GM12878 (cell line): ENCODE measurements around the gene TFCP2.

Experiments
- EZH2 ChIP-seq: IDR thresholded peaks from 2 replicates; pipeline ENCODE4 v1.6.1; 2012; ENCODE audit warnings: low read depth, mild to moderate bottlenecking, control low read depth, inconsistent platforms, low read length, borderline replicate concordance; ENCODE audit not compliant: control insufficient read depth
- MYC ChIP-seq: IDR thresholded peaks from 2 replicates; pipeline ENCODE4 v1.6.1; 2011; ENCODE audit warnings: mild to moderate bottlenecking, low read length, moderate library complexity, inconsistent platforms; ENCODE audit not compliant: insufficient read depth, insufficient replicate concordance, insufficient read length, severe bottlenecking
- NFIC ChIP-seq: IDR thresholded peaks from 2 replicates; pipeline ENCODE4 v1.6.1; 2012; ENCODE audit warnings: low read depth, mild to moderate bottlenecking, inconsistent platforms, low read length, moderate library complexity
- PAX8 ChIP-seq: fragments of 450-650 bp; IDR thresholded peaks from 2 replicates; pipeline ENCODE4 v1.6.1; 2017; ENCODE audit warnings: mild to moderate bottlenecking, moderate library complexity
- POLR2A ChIP-seq: IDR thresholded peaks from 2 replicates; pipeline ENCODE4 v1.6.1; 2011; ENCODE audit warnings: low read depth, mild to moderate bottlenecking, low read length
- POLR2AphosphoS5 ChIP-seq: IDR thresholded peaks from 2 replicates; pipeline ENCODE4 v1.6.1; 2011; ENCODE audit warnings: mild to moderate bottlenecking, low read length, inconsistent platforms
- RAD51 ChIP-seq: fragments of 450-650 bp; IDR thresholded peaks from 2 replicates; pipeline ENCODE4 v1.6.1; 2016; ENCODE audit warnings: moderate library complexity, mild to moderate bottlenecking, inconsistent platforms
- RB1 ChIP-seq: fragments of 450-650 bp; formaldehyde crosslinking; IDR thresholded peaks from 2 replicates; pipeline ENCODE4 v1.6.1; 2017; ENCODE audit warnings: mild to moderate bottlenecking, borderline replicate concordance
- TAF1 ChIP-seq: IDR thresholded peaks from 2 replicates; pipeline ENCODE4 v1.6.1; 2011; ENCODE audit warnings: mild to moderate bottlenecking, low read depth, low read length, borderline replicate concordance
- TBL1XR1 ChIP-seq: IDR thresholded peaks from 2 replicates; pipeline ENCODE4 v1.6.1; 2012; ENCODE audit warnings: low read depth, low read length, improper control_type of control experiment
- TCF3 ChIP-seq: IDR thresholded peaks from 2 replicates; pipeline ENCODE4 v1.6.1; 2012; ENCODE audit warnings: low read depth, mild to moderate bottlenecking, low read length, borderline replicate concordance; ENCODE audit not compliant: insufficient read depth
- ZSCAN29 ChIP-seq: fragments of 450-650 bp; IDR thresholded peaks from 2 replicates; pipeline ENCODE4 v1.6.1; 2017; ENCODE audit warnings: mild to moderate bottlenecking, moderate library complexity
- TF ChIP-seq, protein P1 (sequence below): IDR thresholded peaks from 2 replicates; pipeline ENCODE4 v1.6.1; 2011; ENCODE audit warnings: borderline replicate concordance, low read depth, mild to moderate bottlenecking, moderate library complexity, mixed read lengths, low read length; ENCODE audit not compliant: insufficient read depth; ENCODE audit errors: extremely low read length
- TF ChIP-seq, protein P2 (sequence below), 3 experiments: IDR thresholded peaks in 2 of 3; conservative IDR thresholded peaks in 1 of 3; 2 replicates each; pipeline ENCODE4 v1.5.1; 2011; ENCODE audit warnings: low read depth in 3 of 3, low read length in 3 of 3, mild to moderate bottlenecking in 3 of 3, control low read depth in 2 of 3, moderate library complexity in 2 of 3, inconsistent platforms in 1 of 3, mixed read lengths in 1 of 3; ENCODE audit not compliant: control insufficient read depth in 2 of 3, insufficient read depth in 1 of 3; ENCODE audit errors: extremely low read depth in 1 of 3

DNA sequence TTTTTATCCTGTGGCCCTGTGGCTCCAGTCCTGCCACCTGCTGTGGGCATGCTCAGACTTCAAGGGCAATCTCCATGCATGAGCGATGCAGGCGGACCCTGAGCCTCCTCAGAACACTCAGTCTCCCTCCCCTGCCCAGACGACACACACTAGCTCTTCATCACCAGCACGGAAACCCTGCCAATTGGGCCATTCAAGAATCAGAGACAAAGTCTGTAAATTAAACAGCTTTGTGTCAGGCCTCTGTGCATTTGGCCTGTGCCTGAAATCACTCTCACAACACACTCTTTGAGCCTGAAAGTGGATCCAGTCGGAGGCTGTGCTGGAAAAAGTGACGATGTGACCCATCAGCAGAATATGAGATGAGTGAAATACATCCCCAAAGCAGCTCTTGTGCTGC, 32.4 kb upstream of the TFCP2 start:
- TF ChIP-seq EZH2 (no peak), MYC (no peak), POLR2AphosphoS5 (no peak), NFIC (no peak), POLR2A (no peak), ZSCAN29 (no peak), TCF3 (no peak), TBL1XR1 (no peak), RAD51 (no peak), RB1 (no peak), PAX8 (no peak), TAF1 (no peak)
- TF ChIP-seq, protein P1, sequence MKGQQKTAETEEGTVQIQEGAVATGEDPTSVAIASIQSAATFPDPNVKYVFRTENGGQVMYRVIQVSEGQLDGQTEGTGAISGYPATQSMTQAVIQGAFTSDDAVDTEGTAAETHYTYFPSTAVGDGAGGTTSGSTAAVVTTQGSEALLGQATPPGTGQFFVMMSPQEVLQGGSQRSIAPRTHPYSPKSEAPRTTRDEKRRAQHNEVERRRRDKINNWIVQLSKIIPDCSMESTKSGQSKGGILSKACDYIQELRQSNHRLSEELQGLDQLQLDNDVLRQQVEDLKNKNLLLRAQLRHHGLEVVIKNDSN = no peak
- TF ChIP-seq, protein P2, sequence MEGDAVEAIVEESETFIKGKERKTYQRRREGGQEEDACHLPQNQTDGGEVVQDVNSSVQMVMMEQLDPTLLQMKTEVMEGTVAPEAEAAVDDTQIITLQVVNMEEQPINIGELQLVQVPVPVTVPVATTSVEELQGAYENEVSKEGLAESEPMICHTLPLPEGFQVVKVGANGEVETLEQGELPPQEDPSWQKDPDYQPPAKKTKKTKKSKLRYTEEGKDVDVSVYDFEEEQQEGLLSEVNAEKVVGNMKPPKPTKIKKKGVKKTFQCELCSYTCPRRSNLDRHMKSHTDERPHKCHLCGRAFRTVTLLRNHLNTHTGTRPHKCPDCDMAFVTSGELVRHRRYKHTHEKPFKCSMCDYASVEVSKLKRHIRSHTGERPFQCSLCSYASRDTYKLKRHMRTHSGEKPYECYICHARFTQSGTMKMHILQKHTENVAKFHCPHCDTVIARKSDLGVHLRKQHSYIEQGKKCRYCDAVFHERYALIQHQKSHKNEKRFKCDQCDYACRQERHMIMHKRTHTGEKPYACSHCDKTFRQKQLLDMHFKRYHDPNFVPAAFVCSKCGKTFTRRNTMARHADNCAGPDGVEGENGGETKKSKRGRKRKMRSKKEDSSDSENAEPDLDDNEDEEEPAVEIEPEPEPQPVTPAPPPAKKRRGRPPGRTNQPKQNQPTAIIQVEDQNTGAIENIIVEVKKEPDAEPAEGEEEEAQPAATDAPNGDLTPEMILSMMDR (IDR thresholded peaks at IDR 0.05 in 2 of 3, conservative IDR thresholded peaks at IDR 0.05 in 1 of 3; ENCODE audit: control insufficient read depth in 2 of 3, extremely low read depth in 1 of 3, insufficient read depth in 1 of 3, low read depth in 3 of 3, low read length in 3 of 3) = no peak
